HepG2 (cell line): ENCODE measurements around the gene ZNF71. TPM values are rescaled to one million over a fixed set of nuclear protein-coding genes. Genes with fewer than 3 reads are reported as not detected.

Experiments
- ATF7 ChIP-seq, 2 experiments: fragments of 450-650 bp in 1 of 2; sonication (generic) in 1 of 2; formaldehyde crosslinking in 1 of 2; IDR thresholded peaks; 2 replicates each; pipeline versions ENCODE4 v1.4.0 to v1.6.1; 2016 to 2020; ENCODE audit warnings: antibody characterized with exemption in 1 of 2, mild to moderate bottlenecking in 1 of 2, missing genetic modification reagents in 1 of 2
- BCL6 ChIP-seq: IDR thresholded peaks from 2 replicates; pipeline ENCODE4 v1.6.1; 2016; ENCODE audit warnings: missing genetic modification reagents, missing compliant biosample characterization
- BCLAF1 ChIP-seq: fragments of 450-650 bp; IDR thresholded peaks from 2 replicates; pipeline ENCODE4 v1.6.1; 2017; ENCODE audit warnings: mild to moderate bottlenecking
- KAT2B ChIP-seq: fragments of 150-350 bp; IDR thresholded peaks from 2 replicates; pipeline ENCODE4 v1.6.1; 2014; ENCODE audit warnings: low read depth, low read length, borderline replicate concordance
- MAFF ChIP-seq: IDR thresholded peaks from 2 replicates; pipeline ENCODE4 v1.6.1; 2011; ENCODE audit warnings: low read depth, low read length, improper control_type of control experiment
- MXD3 ChIP-seq: IDR thresholded peaks from 2 replicates; pipeline ENCODE4 v1.6.1; 2016; ENCODE audit warnings: mild to moderate bottlenecking, missing biosample characterization, missing genetic modification reagents
- NFYC ChIP-seq: IDR thresholded peaks from 2 replicates; pipeline ENCODE4 v1.6.1; 2016; ENCODE audit warnings: missing genetic modification reagents, missing compliant biosample characterization
- PBX3 ChIP-seq: sonication (generic); formaldehyde crosslinking; IDR thresholded peaks from 2 replicates; pipeline ENCODE4 v1.8.1; 2023; ENCODE audit warnings: missing genetic modification reagents, inconsistent platforms, borderline replicate concordance
- SNAPC2 ChIP-seq: sonication (generic); formaldehyde crosslinking; IDR thresholded peaks from 2 replicates; pipeline ENCODE4 v1.8.1; 2022; ENCODE audit warnings: mild to moderate bottlenecking, missing genetic modification reagents
- TBX2 ChIP-seq: sonication (generic); formaldehyde crosslinking; IDR thresholded peaks from 2 replicates; pipeline ENCODE4 v1.5.0; 2020; ENCODE audit warnings: missing genetic modification reagents, mild to moderate bottlenecking, borderline replicate concordance
- TEAD3 ChIP-seq: optimal IDR thresholded peaks from 2 replicates; pipeline ENCODE3; 2016; ENCODE audit warnings: borderline replicate concordance
- ZNF510 ChIP-seq: sonication (generic); formaldehyde crosslinking; IDR thresholded peaks from 2 replicates; pipeline ENCODE4 v1.4.0; 2020; ENCODE audit warnings: low read depth, mild to moderate bottlenecking, missing genetic modification reagents
- ZNF574 ChIP-seq: sonication (generic); formaldehyde crosslinking; IDR thresholded peaks from 2 replicates; pipeline ENCODE4 v1.4.0; 2020; ENCODE audit warnings: missing genetic modification reagents
- ZNF616 ChIP-seq: sonication (generic); formaldehyde crosslinking; IDR thresholded peaks from 2 replicates; pipeline ENCODE4 v1.5.0; 2020; ENCODE audit warnings: low read depth, mild to moderate bottlenecking, missing genetic modification reagents
- ZNF670 ChIP-seq: sonication (generic); formaldehyde crosslinking; IDR thresholded peaks from 2 replicates; pipeline ENCODE4 v1.8.0; 2022; ENCODE audit warnings: mild to moderate bottlenecking, missing genetic modification reagents, borderline replicate concordance
- ZNF691 ChIP-seq: sonication (generic); formaldehyde crosslinking; IDR thresholded peaks from 2 replicates; pipeline ENCODE4 v1.4.0; 2020; ENCODE audit warnings: missing genetic modification reagents, low read depth, mild to moderate bottlenecking, borderline replicate concordance
- ZNF740 ChIP-seq: sonication (generic); formaldehyde crosslinking; IDR thresholded peaks from 2 replicates; pipeline ENCODE4 v1.4.0; 2020; ENCODE audit warnings: missing genetic modification reagents
- ZNF75D ChIP-seq: sonication (generic); formaldehyde crosslinking; IDR thresholded peaks from 2 replicates; pipeline ENCODE4 v1.8.1; 2023; ENCODE audit warnings: missing genetic modification reagents, mild to moderate bottlenecking, borderline replicate concordance
- ZSCAN5A ChIP-seq: sonication (generic); formaldehyde crosslinking; IDR thresholded peaks from 2 replicates; pipeline ENCODE4 v1.8.0; 2022; ENCODE audit warnings: mild to moderate bottlenecking, missing genetic modification reagents, borderline replicate concordance
- polyA plus RNA-seq, 8 experiments: library from polyadenylated mRNA; depleted of rRNA in 3 of 8; stranded (reverse) in 7 of 8; unstranded in 1 of 8; fragments of >200 nt; fragmentation: Illumina TruSeq in 4 of 8; extraction: Trizol in 4 of 8; gene quantifications; 2 replicates each; pipeline versions ENCODE4 v1.2.1 to v1.2.3, GENCODE V29; 2011 to 2016; ENCODE audit warnings: low read depth in 4 of 8, missing spikeins in 1 of 8, mixed read lengths in 1 of 8; ENCODE audit not compliant: insufficient read depth in 1 of 8
- total RNA-seq, 5 experiments: library from RNA; depleted of rRNA; stranded (reverse); fragments of >200 nt; fragmentation: Illumina TruSeq; extraction: Trizol; gene quantifications; 2 replicates each; pipeline ENCODE4 v1.2.3, GENCODE V29; 2016; ENCODE audit warnings: low read depth in 1 of 5

The ZNF71 gene
- total and polyA plus RNA-seq, 2 of the 13 experiments (the other 11 are each of a cell fraction or from before 2014, with no cell fraction given), result 2.2 to 4.4 TPM

- TF ChIP-seq ZNF740 (CRISPR knock-in tag) (peak; percentile 94), ZSCAN5A (CRISPR knock-in tag) (peak; percentile 93), MXD3 (CRISPR knock-in tag) (peak; percentile 100), ATF7 (IDR thresholded peaks at IDR 0.05) (no peak), ATF7 (CRISPR knock-in tag; IDR thresholded peaks at IDR 0.05) (peak; percentile 57; the same call in 1 of the 2 replicates), ZNF574 (CRISPR knock-in tag) (peak; percentile 96), MAFF (no peak), NFYC (CRISPR knock-in tag) (peak; percentile 61), ZNF616 (CRISPR knock-in tag) (peak; percentile 99), PBX3 (peak; percentile 100), ZNF75D (CRISPR knock-in tag) (peak; percentile 99), ZNF691 (CRISPR knock-in tag) (peak; percentile 97), BCLAF1 (no peak), BCL6 (CRISPR knock-in tag) (peak; percentile 79), KAT2B (no peak), ZNF510 (peak; percentile 100), SNAPC2 (CRISPR knock-in tag) (peak; percentile 98), ZNF670 (CRISPR knock-in tag) (peak; percentile 99), TBX2 (CRISPR knock-in tag) (peak; percentile 98), TEAD3 (CRISPR knock-in tag) (peak; percentile 90)
Measured at GRCh38 chr19:56637976-56638555, 43.0 kb downstream of the ZNF71 start (continued).
